T-helper 2 cell treated with Interferon-gamma antibody and Interleukin-4, amounts not matched to agents 100 ng/mL and 5 ng/mL, for 36 hours (primary cell): ENCODE measurements around the gene RECQL. TPM values are rescaled to one million over a fixed set of nuclear protein-coding genes. Genes with fewer than 3 reads are reported as not detected.

Source experiments
- intact Hi-C: fragments of 100-400 bp; cut with micrococcal nuclease; formaldehyde crosslinking; loops from one replicate; pipeline ENCODE4 v1.15.1; 2023
- total RNA-seq: library from RNA; stranded (reverse); gene quantifications from 2 replicates; pipeline ENCODE4 v1.2.3, GENCODE V29; 2022

Gene RECQL
- total RNA-seq = 84.8 and 87.8 TPM in 2 replicates

GRCh38 chr12:21501258-21502163 is at the start of gene RECQL, which contains the start of gene GOLT1B:
Gene RECQL, minus strand, starts transcription at chr12:21501635. Its CDS starts 2,065 bp downstream, at chr12:21499570.
Gene GOLT1B, plus strand, starts transcription at chr12:21501789. Its CDS starts 135 bp downstream, at chr12:21501924.
- intact Hi-C loops = loop anchor here (1.0 to 10.0 kb wide), 9 partner anchors 8 to 1043 kb away; partner anchors contain the start of genes C2CD5, CMAS, LDHB and PYROXD1

- intact Hi-C loops = no loop called here
Measured at GRCh38 chr12:21547437-21547836, 46.0 kb upstream of the RECQL start.

- intact Hi-C loops = no loop called here
Measured at GRCh38 chr12:21546716-21547115, 45.3 kb upstream of the RECQL start.

- intact Hi-C loops = no loop called here
Measured at GRCh38 chr12:21545557-21545956, 44.1 kb upstream of the RECQL start.

GRCh38 chr12:21543151-21543550 is 41.7 kb upstream of the RECQL start:
- intact Hi-C loops = no loop called here

- intact Hi-C loops = no loop called here
Measured at GRCh38 chr12:21542403-21542802, 41.0 kb upstream of the RECQL start.

GRCh38 chr12:21541773-21542172 is 40.3 kb upstream of the RECQL start:
- intact Hi-C loops = no loop called here

- intact Hi-C loops = no loop called here
Measured at GRCh38 chr12:21539797-21540196, 38.4 kb upstream of the RECQL start.

GRCh38 chr12:21538061-21538653 is 36.7 kb upstream of the RECQL start:
- intact Hi-C loops = no loop called here

- intact Hi-C loops = loop anchor here (5.0 kb wide), 1 partner anchor 153 kb away; no protein-coding TSS in a partner anchor
Measured at GRCh38 chr12:21529456-21529855, 28.0 kb upstream of the RECQL start.

- intact Hi-C loops = loop anchor here (5.0 kb wide), 1 partner anchor 153 kb away; no protein-coding TSS in a partner anchor
Measured at GRCh38 chr12:21528953-21529352, 27.5 kb upstream of the RECQL start.

GRCh38 chr12:21527451-21528180 is 26.2 kb upstream of the RECQL start:
- intact Hi-C loops = loop anchor here (2.0 to 5.0 kb wide), 3 partner anchors 19 to 155 kb away; partner anchors contain the start of genes GOLT1B and RECQL

GRCh38 chr12:21526721-21527345 is 25.4 kb upstream of the RECQL start:
- intact Hi-C loops = loop anchor here (2.0 to 5.0 kb wide), 3 partner anchors 18 to 155 kb away; partner anchors contain the start of genes GOLT1B and RECQL

GRCh38 chr12:21526053-21526452 is 24.6 kb upstream of the RECQL start, which contains the start of gene SPX:
Gene SPX, plus strand, starts transcription at chr12:21526296. Its CDS starts 177 bp downstream, at chr12:21526473.
- intact Hi-C loops = loop anchor here (2.0 to 5.0 kb wide), 3 partner anchors 17 to 156 kb away; partner anchors contain the start of genes GOLT1B and RECQL

- intact Hi-C loops = no loop called here
Measured at GRCh38 chr12:21523148-21523547, 21.7 kb upstream of the RECQL start.

- intact Hi-C loops = no loop called here
Measured at GRCh38 chr12:21521541-21521940, 20.1 kb upstream of the RECQL start.

GRCh38 chr12:21518451-21518850 is 17.0 kb upstream of the RECQL start:
- intact Hi-C loops = no loop called here

GRCh38 chr12:21516281-21516680 is 14.8 kb upstream of the RECQL start:
- intact Hi-C loops = no loop called here

GRCh38 chr12:21509768-21510167 is 8.3 kb upstream of the RECQL start:
- intact Hi-C loops = loop anchor here (1.0 to 10.0 kb wide), 4 partner anchors 8 to 195 kb away; partner anchors contain the start of genes GOLT1B, LDHB, RECQL and SPX

- intact Hi-C loops = loop anchor here (2.0 to 10.0 kb wide), 3 partner anchors 19 to 193 kb away; partner anchors contain the start of genes LDHB and SPX
Measured at GRCh38 chr12:21507849-21508248, 6.4 kb upstream of the RECQL start.
